HG02571 (cell line): ENCODE data around the gene PGAP3.
"Not testable (repeated sequence)": the region's sequence is repeated elsewhere in the genome, so short reads cannot be mapped to it uniquely, and the experiment has no call there.

Source experiments
- ATAC-seq: cut with Tn5 transposase; IDR thresholded peaks from one replicate; pipeline ENCODE4 v1.9.1; 2021; ENCODE audit warnings: mild to moderate bottlenecking, moderate library complexity; ENCODE audit not compliant: unreplicated experiment

PGAP3 gene

DNA sequence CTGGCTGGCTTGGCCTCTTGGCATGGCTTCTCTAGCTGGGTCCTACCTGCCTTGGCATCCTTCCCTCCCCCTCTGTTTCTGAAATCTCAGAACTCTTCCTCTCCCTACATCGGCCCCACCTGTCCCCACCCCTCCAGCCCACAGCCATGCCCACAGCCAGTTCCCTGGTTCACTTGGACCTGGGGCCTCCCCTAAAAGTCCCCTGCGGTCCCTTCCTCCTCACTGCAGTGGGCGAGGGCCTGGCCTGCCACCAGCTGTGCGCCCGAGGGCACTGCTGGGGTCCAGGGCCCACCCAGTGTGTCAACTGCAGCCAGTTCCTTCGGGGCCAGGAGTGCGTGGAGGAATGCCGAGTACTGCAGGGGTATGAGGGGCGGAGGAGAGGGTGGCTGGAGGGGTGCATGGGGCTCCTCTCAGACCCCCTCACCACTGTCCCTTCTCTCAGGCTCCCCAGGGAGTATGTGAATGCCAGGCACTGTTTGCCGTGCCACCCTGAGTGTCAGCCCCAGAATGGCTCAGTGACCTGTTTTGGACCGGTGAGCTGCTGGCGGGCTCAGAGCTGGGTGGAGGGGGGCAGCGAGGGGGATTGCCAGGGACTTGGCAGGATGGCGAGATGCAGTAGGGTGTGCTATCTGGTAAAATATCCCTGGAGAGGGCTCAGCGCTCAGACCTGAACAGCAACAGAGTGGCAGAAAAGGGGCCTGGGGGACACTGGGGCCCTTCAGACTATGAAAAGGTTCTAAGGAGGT lies 28.4 kb upstream of the PGAP3 start:
- no peak for ATAC-seq

- ATAC-seq = no peak
Observed at GRCh38 chr17:39715375-39716072, 27.7 kb upstream of the PGAP3 start.

GRCh38 chr17:39714234-39714633 lies 26.4 kb upstream of the PGAP3 start:
- ATAC-seq = no peak

GRCh38 chr17:39711851-39712250 lies 24.0 kb upstream of the PGAP3 start:
- no peak for ATAC-seq

- ATAC-seq = not testable (repeated sequence)
Observed at GRCh38 chr17:39711071-39711470, 23.2 kb upstream of the PGAP3 start.

DNA sequence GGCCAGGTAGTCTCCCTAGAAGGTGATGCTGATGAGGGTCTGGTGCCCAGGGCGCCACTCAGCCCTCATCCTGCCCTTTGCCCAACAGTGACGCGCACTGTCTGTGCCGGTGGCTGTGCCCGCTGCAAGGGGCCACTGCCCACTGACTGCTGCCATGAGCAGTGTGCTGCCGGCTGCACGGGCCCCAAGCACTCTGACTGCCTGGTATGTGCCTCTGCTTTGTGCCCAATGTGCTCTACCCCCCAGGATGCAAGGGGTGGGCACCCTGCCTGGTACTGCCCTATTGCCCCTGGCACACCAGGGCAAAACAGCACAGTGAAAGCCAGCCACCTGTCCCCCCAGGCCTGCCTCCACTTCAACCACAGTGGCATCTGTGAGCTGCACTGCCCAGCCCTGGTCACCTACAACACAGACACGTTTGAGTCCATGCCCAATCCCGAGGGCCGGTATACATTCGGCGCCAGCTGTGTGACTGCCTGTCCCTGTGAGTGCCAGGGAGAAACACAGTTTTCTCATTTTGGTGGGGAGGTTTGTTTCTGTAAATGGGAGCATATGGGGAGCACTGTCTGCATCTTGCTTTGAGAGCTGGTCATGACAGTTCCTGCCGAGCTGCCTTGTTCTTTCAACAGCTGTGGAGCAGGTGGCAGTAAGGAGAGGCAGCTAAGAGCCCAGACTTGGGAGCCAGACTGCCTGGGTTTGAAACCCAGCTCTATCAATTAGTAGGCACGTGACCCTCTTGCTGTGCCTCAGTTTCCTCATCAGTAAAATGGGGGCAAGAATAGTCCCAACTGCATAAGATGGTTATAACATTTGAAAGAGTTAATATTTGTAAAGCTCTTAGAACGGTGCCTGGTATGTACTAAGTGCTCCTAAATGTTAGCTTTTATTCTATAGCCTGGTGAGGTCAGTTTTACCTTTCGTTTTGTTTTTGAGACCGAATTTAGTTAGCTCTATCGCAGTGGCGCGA lies 22.4 kb upstream of the PGAP3 start:
- no peak for ATAC-seq

DNA sequence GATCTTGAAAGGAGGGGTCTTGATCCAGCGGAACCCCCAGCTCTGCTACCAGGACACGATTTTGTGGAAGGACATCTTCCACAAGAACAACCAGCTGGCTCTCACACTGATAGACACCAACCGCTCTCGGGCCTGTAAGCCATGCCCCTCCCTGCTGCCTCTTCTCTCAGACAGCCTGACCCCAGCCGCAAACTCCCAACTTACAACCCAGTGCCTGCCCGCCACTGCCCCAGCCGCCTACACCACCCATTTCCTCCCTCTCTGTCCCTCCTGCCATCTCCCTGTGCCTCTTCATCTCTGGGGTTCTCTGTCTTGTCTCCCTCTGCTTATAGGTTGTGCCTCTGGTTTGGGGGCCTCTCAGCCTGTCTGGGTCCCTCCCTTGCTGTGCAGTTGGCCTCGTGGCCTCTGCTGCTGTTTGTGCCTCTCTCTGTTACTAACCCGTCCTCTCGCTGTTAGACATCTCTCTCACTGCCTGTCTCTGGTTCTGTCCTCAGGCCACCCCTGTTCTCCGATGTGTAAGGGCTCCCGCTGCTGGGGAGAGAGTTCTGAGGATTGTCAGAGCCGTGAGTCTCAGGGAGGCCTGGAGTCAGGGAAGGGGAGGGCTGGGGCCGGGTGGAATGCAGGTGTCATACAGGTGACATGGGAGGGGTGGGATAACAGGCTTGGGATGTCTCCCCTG lies 21.6 kb upstream of the PGAP3 start:
- ATAC-seq = no peak

DNA sequence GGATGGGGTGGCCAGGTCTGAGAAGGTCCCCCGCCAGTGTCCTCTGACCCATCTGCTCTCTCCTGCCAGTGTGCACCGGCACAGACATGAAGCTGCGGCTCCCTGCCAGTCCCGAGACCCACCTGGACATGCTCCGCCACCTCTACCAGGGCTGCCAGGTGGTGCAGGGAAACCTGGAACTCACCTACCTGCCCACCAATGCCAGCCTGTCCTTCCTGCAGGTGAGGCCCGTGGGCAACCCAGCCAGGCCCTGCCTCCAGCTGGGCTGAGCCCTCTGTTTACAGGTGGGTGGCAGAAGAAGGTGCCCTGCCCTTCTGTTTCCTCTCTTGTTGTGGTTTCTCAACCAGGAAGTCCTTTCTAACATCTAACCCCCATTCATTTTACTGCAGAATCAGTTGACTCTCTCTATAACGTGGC lies 19.1 kb upstream of the PGAP3 start:
- ATAC-seq = no peak

DNA sequence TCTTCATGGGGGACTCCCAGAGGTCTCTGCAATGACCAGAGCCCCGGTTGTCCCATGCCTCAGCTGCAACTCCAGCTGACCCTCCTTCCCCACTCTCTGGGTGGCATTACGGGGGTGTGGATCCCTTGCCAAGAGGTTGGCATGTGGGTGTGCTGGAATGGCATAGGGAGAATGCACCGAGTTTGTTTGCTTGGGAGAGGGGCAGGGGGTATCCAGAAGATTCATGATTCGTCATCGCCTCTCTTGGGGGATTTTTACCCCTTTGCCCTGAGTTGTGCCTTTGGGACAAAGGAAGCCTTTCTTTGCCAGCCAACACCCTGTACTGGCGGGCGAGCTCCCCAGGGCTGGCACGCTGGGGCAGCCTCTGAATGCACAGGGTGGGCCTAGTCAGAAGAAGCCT lies 18.5 kb upstream of the PGAP3 start:
- ATAC-seq = no peak

GRCh38 chr17:39705786-39706348 lies 18.0 kb upstream of the PGAP3 start:
- ATAC-seq = no peak

GRCh38 chr17:39704821-39705551 lies 17.1 kb upstream of the PGAP3 start:
- ATAC-seq = no peak

DNA sequence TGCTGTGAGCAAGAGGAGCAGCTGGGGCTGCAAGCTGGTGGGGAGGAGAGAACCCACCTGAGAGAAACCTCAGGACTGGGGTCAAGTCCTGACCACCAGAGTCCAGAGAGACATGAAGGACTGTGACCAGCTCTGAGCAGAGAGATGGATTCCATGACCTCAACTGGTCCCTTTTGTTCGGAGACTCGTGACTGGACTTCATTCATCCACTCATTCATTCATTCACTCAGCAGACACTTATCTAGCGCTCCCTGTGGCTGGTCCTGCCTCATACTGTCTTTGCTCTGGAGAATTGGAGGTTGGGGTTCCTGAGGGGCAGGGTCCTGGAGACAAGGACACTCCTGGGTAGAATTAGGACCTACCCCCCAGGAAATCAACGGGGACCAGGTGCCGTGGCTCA lies 16.1 kb upstream of the PGAP3 start:
- no peak for ATAC-seq

GRCh38 chr17:39702901-39703893 lies 15.3 kb upstream of the PGAP3 start:
- no peak for ATAC-seq

DNA sequence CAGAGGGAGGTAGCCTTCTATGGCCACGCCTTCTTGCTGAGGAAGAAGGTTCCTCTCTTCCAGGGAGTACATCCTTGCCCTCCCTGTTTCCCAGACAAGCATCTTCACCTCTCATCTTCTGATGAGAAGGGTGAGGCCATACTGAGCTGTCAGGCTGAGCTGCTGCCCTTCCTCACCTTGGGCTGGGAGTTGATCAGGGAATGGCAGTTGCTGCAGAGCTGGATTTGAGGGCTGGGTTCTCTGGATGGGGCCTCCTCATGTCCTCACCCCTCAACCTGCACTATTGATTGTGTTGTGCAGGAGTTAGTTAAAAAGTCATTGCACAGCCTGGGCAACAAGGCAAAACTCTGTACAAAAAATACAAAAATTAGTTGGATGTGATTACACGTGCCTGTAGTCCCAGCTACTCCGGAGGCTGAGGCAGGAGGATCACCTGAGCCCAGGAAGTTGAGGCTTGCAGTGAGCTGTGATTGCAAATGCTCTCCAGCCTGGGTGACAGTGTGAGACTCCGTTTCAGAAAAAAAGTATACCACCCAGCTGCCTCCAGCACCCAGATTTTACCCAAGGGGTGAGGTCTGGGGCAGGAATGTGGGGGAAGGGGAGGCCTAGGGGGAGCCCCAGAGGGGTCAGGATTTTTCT lies 14.0 kb upstream of the PGAP3 start:
- no peak for ATAC-seq

- ATAC-seq = no peak
Observed at GRCh38 chr17:39701012-39701783, 13.3 kb upstream of the PGAP3 start.

- no peak for ATAC-seq
Observed at GRCh38 chr17:39700148-39700987, 12.5 kb upstream of the PGAP3 start.

DNA sequence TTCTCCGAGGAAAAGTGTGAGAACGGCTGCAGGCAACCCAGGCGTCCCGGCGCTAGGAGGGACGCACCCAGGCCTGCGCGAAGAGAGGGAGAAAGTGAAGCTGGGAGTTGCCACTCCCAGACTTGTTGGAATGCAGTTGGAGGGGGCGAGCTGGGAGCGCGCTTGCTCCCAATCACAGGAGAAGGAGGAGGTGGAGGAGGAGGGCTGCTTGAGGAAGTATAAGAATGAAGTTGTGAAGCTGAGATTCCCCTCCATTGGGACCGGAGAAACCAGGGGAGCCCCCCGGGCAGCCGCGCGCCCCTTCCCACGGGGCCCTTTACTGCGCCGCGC lies 11.9 kb upstream of the PGAP3 start, which contains the start of gene ERBB2:
Gene ERBB2 (plus strand): TSS at position 247 of the 330 bp plus-strand sequence. CDS start 175 bp downstream, outside the sequence.
- ATAC-seq = no peak
